Gastrocnemius medialis (tissue), 4 donors: ENCODE measurements around the gene TMEM185B.
A peak's percentile ranks its signal among the peaks of the same experiment; 100 is the strongest.

Source experiments
- CTCF ChIP-seq, 5 experiments: fragments of 450-650 bp in 3 of 5; fragments of 200-600 bp in 2 of 5; sonication (generic) in 2 of 5; IDR thresholded peaks in 4 of 5; conservative IDR thresholded peaks in 1 of 5; 1 replicate in 4 of 5; 2 replicates in 1 of 5; pipeline ENCODE4 v1.5.1; 2016 to 2019; ENCODE audit warnings: antibody characterized with exemption in 5 of 5, mild to moderate bottlenecking in 3 of 5, moderate library complexity in 3 of 5
- POLR2A ChIP-seq, 2 donors: fragments of 450-650 bp; IDR thresholded peaks; one replicate each; pipeline ENCODE4 v1.6.1; 2017; ENCODE audit warnings: antibody characterized with exemption in 2 of 2, mild to moderate bottlenecking in 2 of 2, moderate library complexity in 2 of 2

- TF ChIP-seq POLR2A (IDR thresholded peaks at IDR 0.05) (peak; percentile 63 to 71), CTCF (IDR thresholded peaks at IDR 0.05 in 4 of 5, conservative IDR thresholded peaks at IDR 0.05 in 1 of 5) (peak in 3 of 5 experiments; percentile 20 to 41 (median 26))
Measured at GRCh38 chr2:120223034-120223912, at the start of gene TMEM185B.
